ENCODE measurements around the gene MED27.

Gene MED27

GRCh38 chr9:132071847-132072507 is 7.7 kb downstream of the MED27 start:
- no peaks in the 10 kb centered on the region for H3K27me3 Mint-ChIP-seq (ENCODE audit: low read depth, poor library complexity)
- no peaks in the 10 kb centered on the region for H3K9me3 Mint-ChIP-seq
- H3K36me3 Mint-ChIP-seq (ENCODE audit: low read depth) = peaks cover 55% of the 10 kb centered on the region
- no peak for DNase-seq
- no peak overlapping the region for H3K27ac Mint-ChIP-seq
- H3K4me3 Mint-ChIP-seq = no peak overlapping the region
- H3K4me1 Mint-ChIP-seq = peaks cover 46% of the 10 kb centered on the region
- no peak for TF ChIP-seq CTCF (IDR thresholded peaks at IDR 0.05)

DNA sequence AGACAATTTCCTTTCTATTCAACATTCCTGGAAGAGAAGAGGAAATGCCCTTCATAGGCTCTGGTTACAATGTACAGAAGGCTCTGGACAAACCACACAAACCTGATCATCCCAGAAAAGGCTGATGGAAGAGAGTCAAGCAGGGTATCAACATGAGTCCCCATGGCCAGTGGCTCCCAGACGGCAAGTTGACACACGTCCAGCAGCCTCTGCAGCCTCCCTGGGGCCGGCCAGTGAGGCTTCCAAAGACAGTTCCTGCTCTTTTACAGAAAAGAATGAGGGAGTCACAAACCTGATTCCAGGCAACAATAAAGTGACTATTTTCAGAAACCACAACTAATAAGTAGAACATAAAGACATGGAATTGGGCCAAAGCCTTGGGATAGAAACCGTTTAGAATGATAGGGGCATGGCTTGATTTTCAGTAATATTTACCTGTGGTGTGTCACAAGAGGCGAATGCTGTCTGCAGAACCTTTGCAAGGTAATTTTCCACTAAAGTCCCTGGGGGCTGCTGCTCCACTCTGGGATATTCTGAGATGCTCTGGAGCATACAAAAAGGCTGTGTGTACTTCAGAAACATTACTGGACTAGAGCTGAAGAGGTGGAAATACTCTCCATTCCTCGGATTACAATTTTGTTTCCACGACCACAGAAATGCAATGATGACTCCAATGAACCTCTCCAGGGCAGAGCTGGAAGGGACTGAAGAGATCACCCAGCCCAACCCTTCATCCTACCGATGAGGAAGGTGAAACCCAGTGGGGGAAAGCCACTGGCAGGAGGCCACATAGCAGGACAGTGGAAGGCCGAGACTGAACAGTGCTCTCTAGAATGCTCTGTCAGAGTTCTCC is 10.4 kb downstream of the MED27 start:
- no peak for DNase-seq
- Mint-ChIP-seq H3K27me3 (ENCODE audit: low read depth, poor library complexity) (no peaks in the 10 kb centered on the region), H3K36me3 (ENCODE audit: low read depth) (peaks cover 52% of the 10 kb centered on the region), H3K27ac (no peak overlapping the region), H3K4me3 (no peak overlapping the region), H3K4me1 (peaks cover 21% of the 10 kb centered on the region), H3K9me3 (no peaks in the 10 kb centered on the region)
- TF ChIP-seq CTCF (IDR thresholded peaks at IDR 0.05) = no peak

DNA sequence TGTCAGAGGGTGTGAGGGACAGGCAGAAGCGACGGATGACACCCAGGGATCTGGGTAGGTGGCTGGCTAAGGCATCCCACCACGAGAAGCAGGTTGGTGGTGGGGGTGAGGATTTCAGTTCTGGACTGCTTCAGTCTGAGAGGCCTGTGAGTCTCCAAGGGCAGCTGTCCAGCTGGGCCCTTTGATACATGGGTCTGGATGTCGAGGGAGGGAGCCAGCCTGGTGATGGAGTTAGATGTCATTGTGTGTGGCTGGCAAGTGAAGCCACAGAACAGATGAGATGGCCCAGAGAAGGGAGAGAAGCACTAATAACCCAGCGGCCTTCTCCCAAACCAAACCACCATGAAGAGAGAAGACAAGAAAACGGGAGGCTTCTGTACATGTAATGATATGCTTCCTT is 11.1 kb downstream of the MED27 start:
- no peaks in the 10 kb centered on the region for H3K9me3 Mint-ChIP-seq
- no peak for TF ChIP-seq CTCF (IDR thresholded peaks at IDR 0.05)
- no peaks in the 10 kb centered on the region for H3K27me3 Mint-ChIP-seq (ENCODE audit: low read depth, poor library complexity)
- peaks cover 52% of the 10 kb centered on the region for H3K36me3 Mint-ChIP-seq (ENCODE audit: low read depth)
- peaks cover 21% of the 10 kb centered on the region for H3K4me1 Mint-ChIP-seq
- H3K4me3 Mint-ChIP-seq = no peak overlapping the region
- DNase-seq = no peak
- H3K27ac Mint-ChIP-seq = peak overlapping the region; percentile 19

- Mint-ChIP-seq H3K4me3 (no peak overlapping the region), H3K9me3 (no peaks in the 10 kb centered on the region), H3K27me3 (ENCODE audit: low read depth, poor library complexity) (no peaks in the 10 kb centered on the region), H3K27ac (no peak overlapping the region), H3K36me3 (ENCODE audit: low read depth) (peaks cover 32% of the 10 kb centered on the region), H3K4me1 (peaks cover 27% of the 10 kb centered on the region)
- no peak for TF ChIP-seq CTCF (IDR thresholded peaks at IDR 0.05)
- no peak for DNase-seq
Measured at GRCh38 chr9:132066511-132066910, 13.2 kb downstream of the MED27 start.

GRCh38 chr9:132066057-132066456 is 13.6 kb downstream of the MED27 start:
- DNase-seq = no peak
- Mint-ChIP-seq H3K4me3 (no peak overlapping the region), H3K4me1 (peaks cover 27% of the 10 kb centered on the region), H3K9me3 (no peaks in the 10 kb centered on the region), H3K27ac (no peak overlapping the region), H3K36me3 (ENCODE audit: low read depth) (peaks cover 28% of the 10 kb centered on the region), H3K27me3 (ENCODE audit: low read depth, poor library complexity) (no peaks in the 10 kb centered on the region)
- TF ChIP-seq CTCF (IDR thresholded peaks at IDR 0.05) = no peak
